Measurements from ENCODE around the gene KCNJ12. TPM values are rescaled to one million over a fixed set of nuclear protein-coding genes. Genes with fewer than 3 reads are reported as not detected.

KCNJ12 gene
- total RNA-seq, 1 donor from 2014 or later = 1.6 TPM

Other genes with a start within 250 kb of the KCNJ12 start
- gene DHRS7B, start 249.4 kb upstream of the KCNJ12 start, total RNA-seq = 20.2 TPM
- gene TMEM11, start 162.2 kb upstream of the KCNJ12 start, total RNA-seq = 20.4 TPM
- 5.6 TPM for gene NATD1, start 122.9 kb upstream of the KCNJ12 start, total RNA-seq
- 55.2 TPM for gene MAP2K3, start 91.6 kb upstream of the KCNJ12 start, total RNA-seq

Measured in ureter (tissue), 1 donor.